GM19397 (cell line): ENCODE results near the gene CACNA2D3.

Experiments used
- ATAC-seq: cut with Tn5 transposase; IDR thresholded peaks from one replicate; pipeline ENCODE4 v1.9.1; 2021; ENCODE audit warnings: mild to moderate bottlenecking, moderate library complexity; ENCODE audit not compliant: unreplicated experiment

CACNA2D3 gene

DNA sequence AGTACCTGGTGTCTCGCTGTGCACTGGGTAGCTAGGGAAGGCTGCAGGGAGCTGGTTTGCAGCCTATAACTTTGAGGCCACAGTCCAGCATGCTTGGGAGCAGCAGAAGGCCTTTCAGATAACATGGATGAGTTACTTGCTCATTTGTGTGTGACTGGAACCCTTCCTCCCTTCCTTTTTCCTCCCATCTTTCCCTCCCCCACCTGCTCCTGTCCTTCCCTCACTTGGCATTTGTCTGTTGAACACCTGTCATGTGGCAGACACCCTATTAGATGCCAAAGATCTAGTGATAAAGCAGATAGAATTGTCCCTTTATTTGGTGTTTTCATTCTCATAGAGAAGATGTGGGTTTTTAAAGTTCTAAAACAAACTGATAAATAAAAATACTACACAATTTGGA, 733.9 kb downstream of the CACNA2D3 start:
- ATAC-seq = no peak

DNA sequence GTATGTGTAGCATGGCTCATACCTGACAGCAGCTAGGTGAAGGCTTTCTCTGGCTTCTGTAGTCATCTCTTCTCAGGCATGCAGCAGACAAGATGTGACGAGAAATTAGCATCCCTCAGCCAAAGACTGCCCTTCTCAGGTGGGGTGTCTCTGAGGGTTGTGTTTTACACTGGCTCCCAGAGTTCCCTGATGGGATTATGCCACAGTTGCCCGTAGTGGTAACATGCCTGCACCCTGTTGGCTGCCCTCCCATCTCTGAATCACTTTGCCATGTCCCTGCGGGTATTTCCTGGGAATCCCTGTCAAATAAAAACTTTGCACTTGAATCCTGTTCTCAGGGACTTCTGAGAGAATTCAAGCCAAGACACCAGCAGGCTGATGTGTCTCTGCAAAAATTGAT, 735.0 kb downstream of the CACNA2D3 start:
- no peak for ATAC-seq

DNA sequence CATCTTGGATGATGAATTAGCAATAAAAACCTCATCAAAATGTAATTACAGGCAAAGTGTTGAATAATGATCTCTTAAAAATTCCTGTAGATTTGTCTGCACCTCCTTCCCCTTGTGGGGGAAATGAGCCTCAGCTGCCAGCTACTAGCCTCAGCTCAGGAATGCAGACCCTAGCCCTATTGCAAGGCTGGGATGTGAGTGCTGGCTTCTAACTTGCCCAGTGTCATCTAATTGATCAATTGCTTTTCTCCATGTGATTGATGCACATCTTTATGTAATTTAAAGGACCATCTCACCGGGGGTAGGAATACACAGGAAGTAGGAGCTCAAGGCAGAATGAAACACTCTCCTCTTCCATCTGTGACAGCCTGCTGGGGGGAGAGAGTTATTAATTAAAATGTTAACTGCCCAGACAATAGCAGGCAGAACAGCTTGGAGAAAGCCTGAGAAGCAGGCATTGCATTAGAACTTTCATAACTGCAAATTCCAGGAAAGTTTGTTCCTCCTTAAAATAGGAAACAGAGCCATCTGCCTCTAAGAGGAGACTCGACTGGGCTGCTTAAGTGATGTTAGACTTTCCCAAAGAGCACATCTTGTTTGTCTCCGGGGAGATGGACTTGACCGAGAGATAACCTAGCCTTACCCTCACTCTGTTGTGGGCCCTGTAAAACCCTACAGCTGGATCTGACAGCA, 735.9 kb downstream of the CACNA2D3 start:
- ATAC-seq = no peak

DNA sequence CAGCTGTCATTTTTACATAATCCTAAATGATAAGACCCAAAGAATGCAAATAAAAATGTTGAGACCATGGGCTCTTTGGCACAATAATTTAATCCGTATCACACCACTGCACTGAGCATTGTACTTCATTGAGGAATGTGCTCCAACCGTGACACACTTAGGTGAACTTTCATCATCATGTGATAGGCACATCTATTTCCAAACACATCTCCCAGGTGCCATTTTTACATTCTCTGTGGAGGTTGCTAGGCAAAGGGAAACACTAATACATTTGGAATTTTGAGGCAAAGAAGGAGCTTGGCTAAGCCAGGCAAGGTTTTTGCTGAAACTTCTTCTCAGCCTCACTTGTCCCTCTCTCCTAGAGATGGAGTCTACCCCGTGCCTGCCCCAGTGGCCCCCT, 736.8 kb downstream of the CACNA2D3 start:
- ATAC-seq = no peak

DNA sequence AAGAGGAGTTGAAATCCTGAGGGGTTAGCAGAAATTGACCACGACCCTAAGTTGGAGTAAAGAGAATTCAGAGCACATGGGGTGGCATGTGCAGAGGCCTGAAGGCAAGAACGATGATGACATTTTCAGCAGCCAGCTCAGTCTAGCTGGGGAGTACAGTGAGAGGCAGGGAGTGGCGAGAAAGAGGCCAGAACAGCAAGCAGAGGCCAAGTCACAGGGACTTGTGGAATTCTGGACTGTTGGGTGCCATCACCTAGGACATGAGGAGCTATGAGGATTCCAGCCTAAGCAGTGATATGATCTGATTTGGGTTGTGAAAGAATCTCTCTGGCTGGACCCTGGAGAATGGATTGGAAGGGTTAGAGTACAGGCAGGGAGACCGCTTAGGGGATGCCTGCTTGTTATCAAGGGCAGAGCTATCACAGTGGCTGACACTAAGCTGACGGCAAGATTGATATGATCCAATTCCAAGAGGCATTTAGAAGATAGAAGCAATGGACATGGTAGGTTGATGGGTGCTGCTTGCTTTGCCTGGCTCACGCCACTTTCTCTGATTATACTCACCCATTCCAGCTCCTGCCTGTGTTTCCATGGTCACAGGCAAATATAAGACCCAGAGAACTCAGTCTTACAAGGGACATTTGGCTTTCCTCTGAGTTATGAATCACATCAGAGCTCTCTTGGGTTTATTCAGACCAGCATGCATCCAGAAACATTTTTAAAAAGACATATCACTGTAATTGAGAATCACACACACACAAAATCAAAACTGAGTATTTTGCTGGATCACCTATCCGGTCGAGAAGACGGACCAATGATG, 739.1 kb downstream of the CACNA2D3 start:
- ATAC-seq = no peak

DNA sequence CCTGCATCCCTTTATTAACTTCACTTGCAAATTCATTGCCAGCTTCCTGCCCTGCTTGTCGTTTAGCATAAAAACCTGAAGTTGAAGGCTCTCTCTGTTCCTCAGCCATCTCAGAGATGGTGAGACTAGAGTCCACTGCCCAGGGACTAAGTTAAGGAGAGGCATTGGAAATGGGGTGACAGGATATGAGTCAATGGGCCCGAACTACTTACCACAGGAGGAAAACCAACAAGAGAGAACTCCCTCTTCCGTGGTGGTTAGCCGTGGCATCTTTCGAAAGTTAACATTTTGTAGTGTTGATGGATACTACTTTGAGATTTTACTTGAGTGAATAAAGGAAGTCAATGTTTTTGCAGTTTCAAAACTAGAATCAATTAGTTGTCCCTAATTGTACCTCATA, 740.2 kb downstream of the CACNA2D3 start:
- ATAC-seq = no peak

DNA sequence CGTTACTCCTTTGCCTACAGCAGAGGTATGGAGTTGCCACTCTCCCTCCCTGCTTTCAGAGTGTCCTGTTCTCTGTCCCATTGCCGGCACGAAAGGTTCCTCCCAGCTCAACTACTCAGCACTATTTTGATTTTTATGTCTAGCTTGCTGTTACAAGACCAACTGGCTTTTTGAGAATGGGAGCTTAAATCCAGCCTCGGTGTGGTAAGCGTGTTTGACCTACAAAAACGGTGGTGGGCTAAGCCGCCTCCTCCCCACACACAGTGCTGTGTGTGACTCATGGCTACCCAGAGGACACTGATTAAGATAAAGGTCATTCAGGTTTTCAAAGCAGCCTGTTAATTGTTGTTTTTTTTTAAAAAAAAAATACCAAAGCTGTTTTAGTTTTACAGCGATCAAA, 741.0 kb downstream of the CACNA2D3 start:
- ATAC-seq = no peak

DNA sequence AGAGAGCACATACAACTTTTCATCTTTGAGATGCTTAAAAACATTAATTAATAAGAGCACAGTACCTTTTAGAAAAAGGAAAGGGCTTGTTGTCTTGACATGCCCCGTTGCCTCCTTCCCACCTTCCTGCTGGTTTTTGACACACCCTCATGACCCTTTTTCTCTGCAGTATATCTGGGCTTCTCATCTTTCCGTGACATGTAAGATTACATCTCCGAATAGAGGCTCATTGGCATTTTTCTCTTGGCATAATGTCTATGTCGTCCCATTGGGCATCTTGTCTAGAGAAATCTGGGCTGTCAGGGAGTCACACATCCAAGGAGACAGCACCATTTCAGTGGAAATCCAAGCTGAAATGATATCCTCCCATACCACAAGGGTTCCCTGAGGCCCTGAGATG, 741.4 kb downstream of the CACNA2D3 start:
- ATAC-seq = no peak

DNA sequence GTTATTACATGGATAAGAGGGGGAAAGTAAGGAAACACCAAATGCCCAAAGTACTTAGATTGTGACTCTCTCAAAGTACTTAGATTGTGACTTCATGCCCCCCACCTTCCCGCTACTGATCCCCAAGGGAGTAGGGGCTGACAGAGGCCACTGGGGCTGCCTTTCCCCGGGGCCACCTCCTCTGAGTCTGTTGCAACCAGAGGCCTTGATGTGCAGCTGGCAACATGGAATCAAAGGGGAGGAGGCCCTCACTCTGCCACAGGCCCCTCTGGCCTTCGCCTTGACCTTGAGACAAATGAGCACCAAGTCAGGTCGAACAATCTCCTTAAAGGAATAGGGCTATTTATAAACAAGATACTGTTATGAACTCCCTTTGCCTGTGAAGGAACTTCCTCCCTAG, 743.0 kb downstream of the CACNA2D3 start:
- no peak for ATAC-seq

DNA sequence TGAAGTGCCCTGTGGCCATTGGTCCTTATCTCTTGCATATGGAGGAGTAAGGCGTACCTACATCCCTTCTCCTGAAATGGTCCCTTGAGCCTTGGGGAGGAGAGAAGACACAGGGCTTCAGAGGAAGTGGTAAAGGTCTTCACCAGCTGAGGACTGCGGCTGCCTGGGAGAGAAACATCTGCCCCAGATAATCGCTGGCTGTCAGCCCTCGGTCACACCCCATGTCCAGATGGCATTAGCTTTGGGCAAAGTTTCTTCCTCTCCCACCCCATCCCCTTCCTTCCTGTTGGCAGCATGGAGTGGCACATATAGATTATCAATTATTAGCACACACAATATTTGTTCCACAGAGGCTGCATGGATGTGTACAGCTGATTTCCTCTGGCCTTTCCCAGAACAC, 743.9 kb downstream of the CACNA2D3 start:
- no peak for ATAC-seq

DNA sequence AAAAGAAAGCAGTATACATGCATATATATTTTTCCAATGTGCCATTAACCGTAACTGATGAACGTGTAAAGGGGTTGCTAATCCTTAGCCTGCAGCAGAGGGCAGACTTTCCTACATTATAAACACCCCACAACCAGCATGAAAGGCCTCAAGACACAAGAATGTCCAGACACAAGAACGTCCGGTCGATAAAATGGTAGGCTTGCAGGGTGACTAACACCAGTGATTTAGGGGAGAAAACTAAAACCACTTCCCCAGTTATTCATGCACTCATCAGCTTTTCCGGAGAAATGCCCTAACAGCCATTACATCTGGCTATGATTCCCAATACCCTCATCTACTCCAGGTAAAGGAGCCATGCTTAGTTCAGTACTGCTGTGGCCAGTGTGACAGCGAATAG, 748.1 kb downstream of the CACNA2D3 start:
- ATAC-seq = no peak

DNA sequence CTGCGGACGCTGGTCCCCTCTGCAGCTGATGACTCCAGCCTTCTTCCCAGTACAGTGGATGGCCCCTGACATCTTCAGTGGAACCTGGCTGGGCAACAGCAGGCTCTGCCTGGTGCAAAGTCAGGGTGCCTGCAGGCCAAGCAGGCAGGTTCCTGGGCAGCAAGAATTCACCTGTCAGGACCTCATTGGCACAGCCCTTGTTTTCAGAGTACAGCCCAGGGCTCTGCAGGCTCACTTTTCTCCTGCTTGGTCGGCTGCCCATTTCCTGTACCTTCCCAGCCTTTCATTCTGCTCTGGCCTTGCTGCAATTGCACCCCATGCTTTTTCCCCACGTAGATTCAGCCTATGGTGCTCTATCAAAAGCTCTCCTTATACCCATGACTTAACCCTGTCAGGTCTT, 749.5 kb downstream of the CACNA2D3 start:
- no peak for ATAC-seq

DNA sequence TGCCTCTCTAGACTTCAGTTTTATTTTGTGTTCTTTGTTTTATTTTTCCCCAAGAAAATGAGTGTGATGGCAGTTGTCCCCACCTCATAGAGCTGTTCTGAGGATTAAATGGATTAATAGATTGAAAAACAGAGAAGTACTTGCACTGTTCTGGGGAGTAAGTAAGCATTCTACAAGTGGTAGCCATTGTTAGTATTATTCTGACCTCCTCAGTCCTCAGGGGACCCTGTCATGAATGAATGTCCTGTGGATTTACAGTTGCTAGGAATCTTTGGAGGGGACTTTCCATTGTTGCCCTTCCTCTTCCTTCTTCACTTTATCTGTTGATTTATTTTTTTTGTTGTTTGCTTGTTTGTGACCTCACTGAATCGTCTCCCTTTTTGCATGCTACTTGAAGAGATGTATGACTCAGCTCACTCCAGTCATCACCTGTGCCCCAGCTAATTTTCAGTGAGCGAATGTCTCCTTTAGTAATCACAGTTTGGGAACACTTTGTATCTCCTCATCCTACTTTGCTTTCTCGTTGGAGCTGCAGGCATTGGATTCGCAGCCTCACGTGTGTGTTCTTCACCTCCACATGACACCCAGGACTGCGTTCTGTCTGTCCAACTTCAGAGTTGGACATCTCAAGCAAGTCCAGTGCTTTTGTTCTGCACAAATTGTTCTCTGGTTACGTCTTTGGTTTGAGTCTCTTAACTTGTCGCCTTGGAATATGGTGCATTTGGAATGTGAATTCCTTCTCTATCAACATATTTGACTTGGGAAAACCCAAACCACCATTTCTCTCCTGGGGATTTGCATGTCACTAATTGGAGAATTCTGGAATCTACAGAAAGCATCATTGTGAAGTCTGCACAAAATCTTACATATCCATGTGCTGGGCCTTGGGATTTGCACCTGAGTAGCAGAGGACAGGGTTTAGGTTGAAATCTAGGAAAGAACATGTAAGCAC, 751.0 kb downstream of the CACNA2D3 start:
- ATAC-seq = no peak

DNA sequence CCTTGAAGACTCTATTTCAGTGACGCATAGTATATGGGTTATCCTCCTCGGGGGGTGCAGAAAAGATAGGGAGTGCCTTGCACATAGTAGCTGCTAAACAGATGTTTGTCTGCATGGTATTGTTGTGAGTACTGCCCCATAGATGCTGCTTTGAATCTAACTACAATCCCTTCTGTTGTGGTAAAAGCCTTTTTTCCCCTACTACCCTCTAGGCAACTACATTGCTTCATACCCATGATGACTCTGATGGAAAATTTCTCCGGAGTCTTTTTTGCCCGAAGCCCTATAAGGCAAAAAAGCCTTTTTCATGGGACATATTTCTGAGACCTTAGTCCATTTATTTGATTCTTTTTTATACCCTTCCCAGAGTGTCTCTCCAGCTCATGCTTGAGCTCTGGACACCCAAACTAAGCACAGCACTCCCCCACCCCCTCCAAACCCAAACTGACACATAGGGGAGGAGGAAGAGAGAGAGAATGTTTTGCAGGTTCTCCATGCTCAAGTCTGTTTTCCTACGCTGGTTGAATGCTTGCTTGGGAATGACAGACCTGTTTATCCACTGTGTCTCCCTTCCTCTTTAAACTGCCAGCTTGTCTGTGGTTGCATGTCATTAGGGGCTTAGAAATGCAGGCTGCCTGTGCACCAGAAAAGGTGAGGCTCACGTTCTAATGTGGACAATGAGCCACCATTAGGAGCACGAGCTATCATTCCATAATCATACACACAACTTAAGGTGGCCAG, 752.6 kb downstream of the CACNA2D3 start:
- ATAC-seq = no peak

DNA sequence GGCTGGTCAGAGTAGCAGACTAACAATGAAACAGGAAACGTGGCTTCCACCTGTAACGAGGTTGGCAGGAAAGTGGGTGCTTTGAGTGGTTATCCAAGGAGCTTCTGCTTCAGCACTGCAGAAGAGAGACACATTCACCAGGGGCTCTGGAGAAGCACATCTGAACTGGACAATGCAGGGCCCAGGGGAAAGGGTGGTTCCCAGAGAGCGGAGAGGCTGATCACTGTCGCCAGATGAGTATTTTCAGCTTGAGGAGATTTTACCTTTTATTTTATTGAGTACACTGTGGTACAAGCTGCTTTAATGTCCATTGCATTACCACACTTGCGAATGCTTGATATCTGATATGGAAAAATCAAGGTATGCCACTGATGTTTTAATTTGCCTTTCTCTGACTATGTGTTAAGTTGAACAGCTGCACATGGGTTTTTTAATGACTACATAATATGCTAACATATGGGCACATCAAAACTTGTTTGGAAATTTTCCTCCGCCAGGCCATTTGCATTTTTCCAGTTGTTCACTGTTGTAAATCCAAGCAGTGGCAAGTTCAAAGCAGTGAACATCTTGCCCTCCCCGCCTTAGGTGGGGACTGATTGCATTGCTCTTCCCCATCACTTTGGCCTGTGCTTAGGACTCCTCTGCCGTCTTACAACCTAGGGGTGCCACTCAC, 753.4 kb downstream of the CACNA2D3 start:
- ATAC-seq = no peak

DNA sequence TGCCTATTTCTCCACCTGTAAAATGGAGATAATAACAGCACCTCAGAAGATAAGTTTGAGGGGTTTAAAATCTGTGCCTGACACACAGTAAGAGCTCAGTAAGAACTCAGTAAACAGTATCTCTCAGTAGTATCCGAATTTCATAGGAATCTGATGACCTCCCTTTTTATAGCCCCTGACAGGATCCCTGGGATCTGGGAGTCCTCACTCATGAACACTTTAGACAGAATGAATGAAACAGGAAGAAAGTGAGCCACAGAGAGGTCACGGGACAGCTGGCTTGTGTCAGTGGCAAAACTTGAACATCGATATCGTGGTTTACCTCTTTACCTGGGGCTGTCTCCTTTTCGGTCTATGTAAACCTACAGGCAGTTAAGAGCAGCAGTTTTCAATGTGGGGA, 754.3 kb downstream of the CACNA2D3 start:
- no peak for ATAC-seq

DNA sequence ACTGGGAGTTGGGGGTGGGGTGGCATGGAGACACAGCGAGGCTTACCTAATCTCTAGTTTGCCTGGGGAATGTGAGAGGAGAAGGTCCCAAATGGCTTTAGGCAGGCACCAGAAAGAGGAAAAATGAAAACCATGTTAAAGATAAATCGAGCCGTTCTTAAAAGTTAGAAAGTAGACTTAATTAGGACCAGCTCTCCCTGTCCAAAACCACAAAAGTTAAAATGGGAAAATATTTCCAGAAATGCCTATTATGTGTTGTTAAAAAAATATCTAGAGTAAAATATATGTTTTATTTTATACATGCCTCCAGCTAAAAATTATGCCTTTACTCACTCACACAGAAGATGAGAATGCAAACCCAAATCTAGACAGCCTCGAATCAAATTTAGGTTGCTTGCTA, 755.4 kb downstream of the CACNA2D3 start:
- ATAC-seq = no peak

DNA sequence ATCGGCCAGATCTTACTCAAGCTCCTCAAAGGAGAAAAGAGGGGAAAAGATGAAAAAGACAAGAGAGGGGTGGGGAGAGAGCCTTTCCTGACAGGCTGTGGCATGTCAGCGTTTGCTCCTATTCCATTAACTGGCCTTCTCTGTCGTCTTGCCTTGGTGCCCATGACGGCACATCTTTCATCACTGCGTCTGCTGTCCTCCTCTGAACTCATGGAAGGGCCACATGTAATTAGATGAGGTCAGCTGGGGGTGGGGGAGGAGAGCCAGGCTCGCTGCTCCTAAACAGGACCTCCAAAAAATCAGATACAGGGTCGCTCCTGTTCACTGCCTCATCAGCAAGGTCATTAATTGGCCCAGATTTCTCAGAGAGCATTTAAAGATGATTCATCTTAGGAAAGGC, 755.8 kb downstream of the CACNA2D3 start:
- no peak for ATAC-seq

DNA sequence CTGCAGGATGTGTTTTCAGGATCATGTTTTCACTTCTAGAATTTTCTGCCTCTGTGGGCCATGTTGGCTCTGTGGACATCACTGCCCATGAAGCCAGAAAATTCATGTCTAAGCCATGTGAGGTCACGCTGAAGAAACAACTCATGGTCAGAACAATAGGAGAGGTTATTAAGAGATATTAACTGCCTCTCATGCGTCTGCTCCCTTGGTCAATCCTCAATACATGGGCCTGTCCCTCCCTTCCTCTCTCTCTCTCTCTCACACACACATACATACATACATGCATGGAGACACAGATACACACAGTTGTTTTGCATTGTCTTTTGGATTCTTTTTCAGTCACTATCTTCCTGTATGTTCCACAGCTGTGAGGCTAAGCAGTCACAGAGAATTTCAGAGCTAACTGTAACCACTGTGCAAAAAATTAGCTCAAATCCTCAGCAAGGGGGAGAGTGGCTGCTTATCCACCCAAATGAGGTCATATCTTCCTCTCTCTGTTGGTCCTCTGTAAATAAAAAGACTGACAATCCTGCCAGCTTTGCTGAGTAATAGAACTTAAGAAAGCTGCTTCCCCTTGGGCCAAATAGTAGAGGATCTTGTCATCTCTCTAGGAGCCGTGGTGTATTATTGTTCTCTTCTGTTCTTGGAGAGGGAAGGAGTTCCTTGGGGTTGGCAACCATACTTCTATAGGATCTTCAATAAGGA, 759.9 kb downstream of the CACNA2D3 start:
- ATAC-seq = no peak

DNA sequence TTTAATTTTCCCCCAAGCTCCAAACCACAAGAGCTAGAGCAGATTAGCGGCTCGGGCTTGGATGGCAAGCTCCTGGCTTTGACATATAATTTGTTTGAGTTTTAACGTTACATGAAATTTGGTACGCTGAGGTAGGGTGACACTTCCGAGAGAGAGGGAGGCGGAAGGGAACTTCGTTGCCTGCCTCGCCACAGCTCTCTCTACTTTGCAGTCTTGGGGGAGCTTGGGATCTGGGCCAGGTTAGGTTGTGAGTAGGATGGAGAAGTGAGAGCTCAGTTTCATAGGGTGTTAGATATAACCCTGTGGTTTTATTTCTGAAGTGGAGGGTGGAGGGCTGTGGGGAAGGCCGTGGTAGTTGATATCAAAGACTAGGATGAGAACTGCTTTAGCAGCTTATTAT, 765.8 kb downstream of the CACNA2D3 start:
- no peak for ATAC-seq
